Stimulated activated CD4-positive, alpha-beta T cell treated with anti-CD3 and anti-CD28 coated beads, Interleukin-2, amount 100 ng/mL, for 24 hours (primary cell): ENCODE data around the gene TMEM222.

Source experiments
- DNase-seq, 2 donors: peaks; one replicate each; pipeline ENCODE4 v3.0.0-alpha.2; 2020

The TMEM222 gene

GRCh38 chr1:27342778-27343638 is 21.0 kb downstream of the TMEM222 start:
- DNase-seq, result peak; percentile 65 to 71

GRCh38 chr1:27343639-27344025 is 21.7 kb downstream of the TMEM222 start:
- DNase-seq, result no peak

GRCh38 chr1:27345272-27345671 is 23.3 kb downstream of the TMEM222 start:
- no peak for DNase-seq

GRCh38 chr1:27346357-27346756 is 24.4 kb downstream of the TMEM222 start:
- DNase-seq, result no peak

GRCh38 chr1:27346991-27347624 is 25.1 kb downstream of the TMEM222 start:
- no peak for DNase-seq

GRCh38 chr1:27348861-27349783 is 27.2 kb downstream of the TMEM222 start:
- DNase-seq, result peak in 1 of 2 donors; percentile 31

GRCh38 chr1:27349784-27350662 is 28.1 kb downstream of the TMEM222 start:
- peak in 1 of 2 donors; percentile 20 for DNase-seq

- no peak for DNase-seq
Observed at GRCh38 chr1:27350663-27351540, 28.9 kb downstream of the TMEM222 start.

GRCh38 chr1:27351541-27352107 is 29.7 kb downstream of the TMEM222 start:
- no peak for DNase-seq

GRCh38 chr1:27353166-27353565 is 31.2 kb downstream of the TMEM222 start:
- no peak for DNase-seq

- no peak for DNase-seq
Observed at GRCh38 chr1:27353629-27354028, 31.7 kb downstream of the TMEM222 start.

GRCh38 chr1:27355683-27356082 is 33.7 kb downstream of the TMEM222 start:
- no peak for DNase-seq

GRCh38 chr1:27356277-27356618 is 34.3 kb downstream of the TMEM222 start:
- no peak for DNase-seq

- peak; percentile 39 to 58 for DNase-seq
Observed at GRCh38 chr1:27356619-27357280, 34.8 kb downstream of the TMEM222 start.

- DNase-seq, result peak; percentile 81 to 82
Observed at GRCh38 chr1:27357281-27358037, 35.5 kb downstream of the TMEM222 start.

- DNase-seq, result no peak
Observed at GRCh38 chr1:27358038-27358927, 36.3 kb downstream of the TMEM222 start.

GRCh38 chr1:27358928-27359313 is 37.0 kb downstream of the TMEM222 start:
- no peak for DNase-seq

- DNase-seq, result no peak
Observed at GRCh38 chr1:27359822-27360158, 37.8 kb downstream of the TMEM222 start.
